Measurements from ENCODE around the gene MEFV. TPM values are rescaled to one million over a fixed set of nuclear protein-coding genes. Genes with fewer than 3 reads are reported as not detected.

MEFV gene
- total RNA-seq, 2 donors from 2014 or later = 0.57 to 1.1 TPM

GRCh38 chr16:3193221-3194212, 62.9 kb downstream of the MEFV start:
- H3K4me3 ChIP-seq = no peak overlapping the region
- intact Hi-C loops (cut with DNase I) = no loop called here
- H3K9me3 ChIP-seq = no peaks in the 10 kb centered on the region
- peaks cover 10% of the 10 kb centered on the region for H3K4me1 ChIP-seq
- no peak overlapping the region for H3K9ac ChIP-seq (ENCODE audit: low read depth in 2 of 2, low read length in 2 of 2)
- H3K36me3 ChIP-seq = no peaks in the 10 kb centered on the region
- TF ChIP-seq, protein P1, sequence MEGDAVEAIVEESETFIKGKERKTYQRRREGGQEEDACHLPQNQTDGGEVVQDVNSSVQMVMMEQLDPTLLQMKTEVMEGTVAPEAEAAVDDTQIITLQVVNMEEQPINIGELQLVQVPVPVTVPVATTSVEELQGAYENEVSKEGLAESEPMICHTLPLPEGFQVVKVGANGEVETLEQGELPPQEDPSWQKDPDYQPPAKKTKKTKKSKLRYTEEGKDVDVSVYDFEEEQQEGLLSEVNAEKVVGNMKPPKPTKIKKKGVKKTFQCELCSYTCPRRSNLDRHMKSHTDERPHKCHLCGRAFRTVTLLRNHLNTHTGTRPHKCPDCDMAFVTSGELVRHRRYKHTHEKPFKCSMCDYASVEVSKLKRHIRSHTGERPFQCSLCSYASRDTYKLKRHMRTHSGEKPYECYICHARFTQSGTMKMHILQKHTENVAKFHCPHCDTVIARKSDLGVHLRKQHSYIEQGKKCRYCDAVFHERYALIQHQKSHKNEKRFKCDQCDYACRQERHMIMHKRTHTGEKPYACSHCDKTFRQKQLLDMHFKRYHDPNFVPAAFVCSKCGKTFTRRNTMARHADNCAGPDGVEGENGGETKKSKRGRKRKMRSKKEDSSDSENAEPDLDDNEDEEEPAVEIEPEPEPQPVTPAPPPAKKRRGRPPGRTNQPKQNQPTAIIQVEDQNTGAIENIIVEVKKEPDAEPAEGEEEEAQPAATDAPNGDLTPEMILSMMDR (IDR thresholded peaks at IDR 0.05) = no peak
- no peak overlapping the region for H3K27ac ChIP-seq
- DNase-seq = no peak
- H3K27me3 ChIP-seq = peaks cover 47% of the 10 kb centered on the region

GRCh38 chr16:3192476-3193019, 63.9 kb downstream of the MEFV start:
- Histone ChIP-seq H3K36me3 (no peaks in the 10 kb centered on the region), H3K27ac (no peak overlapping the region), H3K27me3 (peaks cover 52% of the 10 kb centered on the region), H3K4me1 (peaks cover 14% of the 10 kb centered on the region), H3K9ac (ENCODE audit: low read depth in 2 of 2, low read length in 2 of 2) (no peak overlapping the region), H3K4me3 (no peak overlapping the region), H3K9me3 (no peaks in the 10 kb centered on the region)
- DNase-seq = no peak
- TF ChIP-seq, protein P1 (IDR thresholded peaks at IDR 0.05) = no peak
- intact Hi-C loops (cut with DNase I) = no loop called here

Other genes with a start within 250 kb of the MEFV start
- gene CLDN9, start 243.7 kb downstream of the MEFV start, total RNA-seq = under 1 TPM; 0.35 to 0.67 TPM
- gene CLDN6, start 238.4 kb downstream of the MEFV start, total RNA-seq = 1 to 10 TPM in 1 of 2 donors, not detected in 1; 1.2 TPM
- 10 to 100 TPM; 11.6 to 27.3 TPM for gene TNFRSF12A, start 236.3 kb downstream of the MEFV start, total RNA-seq
- gene HCFC1R1, start 232.7 kb downstream of the MEFV start, total RNA-seq = 10 to 100 TPM; 28.7 to 30.0 TPM
- gene THOC6, start 232.6 kb downstream of the MEFV start, total RNA-seq = 10 to 100 TPM; 27.4 to 45.8 TPM
- gene BICDL2, start 219.7 kb downstream of the MEFV start, total RNA-seq = 10 to 100 TPM; 56.6 to 83.9 TPM
- gene MMP25, start 210.1 kb downstream of the MEFV start, total RNA-seq = under 1 TPM; 0.44 to 0.88 TPM
- gene IL32, start 191.0 kb downstream of the MEFV start, total RNA-seq = 100 to 1,000 TPM; 256 to 329 TPM
- under 1 TPM in 1 of 2 donors, not detected in 1; 0.86 TPM for gene ZSCAN10, start 157.3 kb downstream of the MEFV start, total RNA-seq
- 10 to 100 TPM in 1 of 2 donors, 1 to 10 TPM in 1; 9.9 to 10.5 TPM for gene ZNF205, start 144.0 kb downstream of the MEFV start, total RNA-seq
- 10 to 100 TPM; 12.4 to 20.4 TPM for gene ZNF213, start 121.6 kb downstream of the MEFV start, total RNA-seq
- gene OR1F1, start 68.4 kb downstream of the MEFV start, total RNA-seq = not detected
- 1 to 10 TPM; 7.1 to 7.2 TPM for gene ZNF200, start 21.5 kb downstream of the MEFV start, total RNA-seq
- gene ZNF263, start 26.9 kb upstream of the MEFV start, total RNA-seq = 10 to 100 TPM; 19.5 to 27.2 TPM
- gene TIGD7, start 48.8 kb upstream of the MEFV start, total RNA-seq = 1 to 10 TPM; 2.1 to 3.1 TPM
- 10 to 100 TPM; 14.2 to 20.5 TPM for gene ZNF75A, start 48.9 kb upstream of the MEFV start, total RNA-seq
- not detected for gene OR2C1, start 99.3 kb upstream of the MEFV start, total RNA-seq
- gene ZSCAN32, start 144.4 kb upstream of the MEFV start, total RNA-seq = 1 to 10 TPM; 7.2 to 7.5 TPM
- gene ZNF174, start 144.6 kb upstream of the MEFV start, total RNA-seq = 1 to 10 TPM; 6.7 to 6.8 TPM
- gene ZNF597, start 186.9 kb upstream of the MEFV start, total RNA-seq = 1 to 10 TPM; 1.4 to 1.7 TPM
- gene NAA60, start 187.0 kb upstream of the MEFV start, total RNA-seq = 10 to 100 TPM; 56.8 to 68.6 TPM
- gene C16orf90, start 238.9 kb upstream of the MEFV start, total RNA-seq = not detected
- gene CLUAP1, start 244.4 kb upstream of the MEFV start, total RNA-seq = 10 to 100 TPM in 1 of 2 donors, 1 to 10 TPM in 1; 7.9 to 10.8 TPM